HepG2 (cell line): ENCODE results near the gene PEX5. TPM values are rescaled to one million over a fixed set of nuclear protein-coding genes. Genes with fewer than 3 reads are reported as not detected.

ENCODE experiments used
- ATAC-seq: fragments of 200-7000 bp; cut with Tn5 transposase; 3 replicates; pipeline ENCODE4 v1.9.1; 2020; ENCODE audit warnings: mild to moderate bottlenecking, moderate library complexity
- BruUV-seq: library from RNA; stranded (reverse); fragments of 400-500 nt; replicated peaks from 2 replicates; lab custom pipeline; 2021; lab: Mats Ljungman, UMichigan
- CTCF ChIA-PET: fragments of 300-600 bp; formaldehyde crosslinking; extraction: SDS; loops from one replicate; lab custom pipeline; 2021; ENCODE audit warnings: low total read pairs, inconsistent platforms, low intra/inter-chr PET ratio; lab: Yijun Ruan, JAX
- POLR2A ChIA-PET: fragments of 350-600 bp; sonication (Branson Sonifier 250); formaldehyde crosslinking; loops from one replicate; lab custom pipeline; 2020; ENCODE audit warnings: antibody characterized with exemption, inconsistent platforms; lab: Yijun Ruan, JAX
- DNase-seq: peaks from one replicate; pipeline ENCODE4 v3.0.0-alpha.2; 2015; ENCODE audit warnings: low spot score
- FAIRE-seq: peaks from 3 replicates; lab custom pipeline; 2011; peaks lifted over from hg19 to GRCh38; lab: Jason Lieb, UNC
- H2AFZ ChIP-seq: one replicate; pipeline ENCODE4 v1.6.1; 2011; ENCODE audit warnings: low read length, inconsistent platforms
- H3K27ac ChIP-seq: fragments of 300-600 bp; 3 replicates; pipeline ENCODE4 v1.8.0; 2011; ENCODE audit warnings: mixed run types, mild to moderate bottlenecking, mixed read lengths, low read length, inconsistent platforms; ENCODE audit not compliant: insufficient read depth; ENCODE audit errors: extremely low read length
- H3K27me3 ChIP-seq, 2 experiments: fragments of 200-600 bp in 1 of 2; 2 replicates in 1 of 2; 3 replicates in 1 of 2; pipeline versions ENCODE4 v1.6.0 to v1.8.0; 2011; ENCODE audit warnings: low read length in 2 of 2, mild to moderate bottlenecking in 2 of 2, moderate library complexity in 2 of 2, inconsistent platforms in 1 of 2; ENCODE audit not compliant: insufficient read depth in 2 of 2, control insufficient read depth in 1 of 2
- H3K36me3 ChIP-seq, 2 experiments: fragments of 200-600 bp in 1 of 2; replicated peaks in 1 of 2; 2 replicates in 1 of 2; 3 replicates in 1 of 2; pipeline versions ENCODE4 v1.5.1 to v1.8.0; 2011; ENCODE audit warnings: low read length in 2 of 2, inconsistent platforms in 1 of 2; ENCODE audit not compliant: insufficient read depth in 2 of 2, control insufficient read depth in 1 of 2
- H3K4me1 ChIP-seq: 2 replicates; pipeline ENCODE4 v1.5.1; 2012; ENCODE audit warnings: low read length, inconsistent platforms; ENCODE audit not compliant: insufficient read depth
- H3K4me2 ChIP-seq: 2 replicates; pipeline ENCODE4 v1.6.0; 2011; ENCODE audit warnings: low read depth, low read length, inconsistent platforms
- H3K4me3 ChIP-seq, 3 experiments: fragments of 200-600 bp in 1 of 3; sonication (generic), shearing (Covaris generic) in 1 of 3; replicated peaks in 1 of 3; 2 replicates each; pipeline ENCODE4 v1.5.1; 2011 to 2016; ENCODE audit warnings: low read length in 3 of 3, inconsistent platforms in 2 of 3, low read depth in 2 of 3, mild to moderate bottlenecking in 2 of 3, control low read depth in 1 of 3, mixed read lengths in 1 of 3; ENCODE audit not compliant: insufficient read depth in 1 of 3
- H3K79me2 ChIP-seq: one replicate; pipeline ENCODE4 v1.6.1; 2011; ENCODE audit warnings: low read length, inconsistent platforms; ENCODE audit not compliant: insufficient read depth
- H3K9ac ChIP-seq: 2 replicates; pipeline ENCODE4 v1.6.0; 2011; ENCODE audit warnings: mild to moderate bottlenecking, low read depth, low read length, inconsistent platforms; ENCODE audit not compliant: insufficient read depth
- H3K9me3 ChIP-seq: 2 replicates; pipeline ENCODE4 v1.5.1; 2012; ENCODE audit warnings: mild to moderate bottlenecking, low read length
- H4K20me1 ChIP-seq: 2 replicates; pipeline ENCODE4 v1.6.0; 2011; ENCODE audit warnings: inconsistent platforms, mild to moderate bottlenecking, low read length, moderate library complexity; ENCODE audit not compliant: insufficient read depth
- GMEB2 ChIP-seq: IDR thresholded peaks from 2 replicates; pipeline ENCODE4 v1.6.1; 2016; ENCODE audit warnings: missing biosample characterization, missing genetic modification reagents, low read depth
- NR2C2 ChIP-seq: sonication (generic); formaldehyde crosslinking; IDR thresholded peaks from 2 replicates; pipeline ENCODE4 v1.4.0; 2020; ENCODE audit warnings: missing genetic modification reagents, mild to moderate bottlenecking, moderate library complexity, borderline replicate concordance
- SCMH1 ChIP-seq: sonication (generic); formaldehyde crosslinking; IDR thresholded peaks from 2 replicates; pipeline ENCODE4 v1.9.0; 2021; ENCODE audit warnings: missing genetic modification reagents, mild to moderate bottlenecking, borderline replicate concordance
- TAF15 ChIP-seq: fragments of 200-400 bp; formaldehyde crosslinking; IDR thresholded peaks from one replicate; pipeline ENCODE4 v1.6.1; 2018; ENCODE audit warnings: mild to moderate bottlenecking, low read depth, low read length; ENCODE audit not compliant: poor library complexity, severe bottlenecking
- TCF7L2 ChIP-seq: IDR thresholded peaks from 2 replicates; pipeline ENCODE4 v1.6.1; 2011; ENCODE audit warnings: mild to moderate bottlenecking, low read depth, low read length, moderate library complexity
- ZBTB43 ChIP-seq: sonication (generic); formaldehyde crosslinking; conservative IDR thresholded peaks from 2 replicates; pipeline ENCODE4 v1.4.0; 2020; ENCODE audit warnings: missing genetic modification reagents
- ZNF292 ChIP-seq: sonication (generic); formaldehyde crosslinking; IDR thresholded peaks from 2 replicates; pipeline ENCODE4 v1.8.1; 2022; ENCODE audit warnings: mild to moderate bottlenecking, low read depth, missing genetic modification reagents, borderline replicate concordance
- ZNF7 ChIP-seq: IDR thresholded peaks from 2 replicates; pipeline ENCODE4 v1.6.1; 2016; ENCODE audit warnings: missing biosample characterization, missing genetic modification reagents
- WGBS: methylation state at CpG from one replicate; pipeline ENCODE4 v1.1.6; 2017; ENCODE audit warnings: low lambda C conversion rate; 5-methylcytosine and 5-hydroxymethylcytosine counted together
- in situ Hi-C: cut with HindIII; loops from 2 replicates; pipeline ENCODE4 v1.10.0; 2017; ENCODE audit warnings: low pct_unique_long_range_greater_than_20kb; ENCODE audit not compliant: extremely low pct_ligation_motif_present
- intact Hi-C: fragments of 100-400 bp; cut with micrococcal nuclease; formaldehyde crosslinking; loops from one replicate; pipeline ENCODE4 v1.10.0; 2022; ENCODE audit not compliant: unreplicated experiment
- polyA plus RNA-seq, 8 experiments: library from polyadenylated mRNA; depleted of rRNA in 3 of 8; stranded (reverse) in 7 of 8; unstranded in 1 of 8; fragments of >200 nt; fragmentation: Illumina TruSeq in 4 of 8; extraction: Trizol in 4 of 8; gene quantifications; 2 replicates each; pipeline versions ENCODE4 v1.2.1 to v1.2.3, GENCODE V29; 2011 to 2016; ENCODE audit warnings: low read depth in 4 of 8, missing spikeins in 1 of 8, mixed read lengths in 1 of 8; ENCODE audit not compliant: insufficient read depth in 1 of 8
- total RNA-seq, 5 experiments: library from RNA; depleted of rRNA; stranded (reverse); fragments of >200 nt; fragmentation: Illumina TruSeq; extraction: Trizol; gene quantifications; 2 replicates each; pipeline ENCODE4 v1.2.3, GENCODE V29; 2016; ENCODE audit warnings: low read depth in 1 of 5
- TF ChIP-seq, protein P1 (sequence below): sonication (generic); formaldehyde crosslinking; IDR thresholded peaks from 2 replicates; pipeline ENCODE4 v1.8.0; 2022; ENCODE audit warnings: mild to moderate bottlenecking, missing genetic modification reagents, moderate library complexity

PEX5 gene
- total and polyA plus RNA-seq, 2 of the 13 experiments (the other 11 are each of a cell fraction or from before 2014, with no cell fraction given) = 16.4 to 29.0 TPM

- WGBS = 96% methylated on average over 12 of the region's 12 CpGs
- H3K79me2 ChIP-seq = no peaks in the 10 kb centered on the region
- no peak overlapping the region for H3K4me2 ChIP-seq
- ChIA-PET POLR2A (interaction anchor here (1.1 kb wide), 1 partner anchor 27 kb away, joined by 3 read pairs; the partner anchor contains the start of gene RBP5), CTCF (no interaction called here)
- no TSS peak for BruUV-seq
- H4K20me1 ChIP-seq = no peaks in the 10 kb centered on the region
- ATAC-seq = no peak
- in situ Hi-C loops = no loop called here
- no peak for FAIRE-seq
- no peaks in the 10 kb centered on the region for H3K27me3 ChIP-seq
- no peak overlapping the region for H3K27ac ChIP-seq
- no peaks in the 10 kb centered on the region for H3K4me1 ChIP-seq
- peaks cover 28 to 37% of the 10 kb centered on the region in 2 experiments; a peak in 4 of 5 replicates for H3K36me3 ChIP-seq
- no peak overlapping the region for H3K4me3 ChIP-seq
- no peak for DNase-seq
- intact Hi-C loops = no loop called here
- TF ChIP-seq TAF15 = no peak
- TF ChIP-seq ZNF7 = no peak
- TF ChIP-seq ZBTB43 (CRISPR knock-in tag) = no peak
- TF ChIP-seq ZNF292 = no peak
- TF ChIP-seq NR2C2 (CRISPR knock-in tag) = no peak
- TF ChIP-seq TCF7L2 = no peak
- TF ChIP-seq, protein P1, sequence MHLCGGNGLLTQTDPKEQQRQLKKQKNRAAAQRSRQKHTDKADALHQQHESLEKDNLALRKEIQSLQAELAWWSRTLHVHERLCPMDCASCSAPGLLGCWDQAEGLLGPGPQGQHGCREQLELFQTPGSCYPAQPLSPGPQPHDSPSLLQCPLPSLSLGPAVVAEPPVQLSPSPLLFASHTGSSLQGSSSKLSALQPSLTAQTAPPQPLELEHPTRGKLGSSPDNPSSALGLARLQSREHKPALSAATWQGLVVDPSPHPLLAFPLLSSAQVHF (CRISPR knock-in tag) = no peak
- TF ChIP-seq GMEB2 (CRISPR knock-in tag) = no peak
- TF ChIP-seq SCMH1 (CRISPR knock-in tag) = no peak
- H3K9ac ChIP-seq = no peak overlapping the region
- H3K9me3 ChIP-seq = no peaks in the 10 kb centered on the region
- H2AFZ ChIP-seq = no peak overlapping the region
Measured at GRCh38 chr12:7154901-7155470, 34.5 kb upstream of the PEX5 start.
